SK-N-SH (cell line): ENCODE results near the gene SIPA1L2. TPM values are rescaled to one million over a fixed set of nuclear protein-coding genes. Genes with fewer than 3 reads are reported as not detected.

ENCODE experiments used
- CTCF ChIA-PET: fragments of 300-600, 350-600 bp; formaldehyde crosslinking; extraction: SDS; loops from one replicate; lab custom pipeline; 2021; lab: Yijun Ruan, JAX
- POLR2A ChIA-PET: fragments of 350-600 bp; sonication (Branson Sonifier 250); formaldehyde crosslinking; extraction: SDS; loops from one replicate; lab custom pipeline; 2020; ENCODE audit warnings: antibody characterized with exemption, inconsistent platforms; lab: Yijun Ruan, JAX
- DNase-seq: peaks from one replicate; pipeline ENCODE4 v3.0.0; 2012
- H2AFZ ChIP-seq: fragments of 200-600 bp; sonication (generic); 2 replicates; pipeline ENCODE4 v1.8.1; 2016; ENCODE audit warnings: antibody characterized with exemption, mild to moderate bottlenecking, low read depth
- H3F3A ChIP-seq: fragments of 200-600 bp; sonication (generic); replicated peaks from 2 replicates; pipeline ENCODE3; 2016; ENCODE audit warnings: antibody characterized with exemption, mild to moderate bottlenecking; ENCODE audit not compliant: insufficient read depth
- H3K27ac ChIP-seq, 2 experiments: fragments of 200-500 bp in 1 of 2; fragments of 200-600 bp in 1 of 2; sonication (Bioruptor generic) in 1 of 2; sonication (generic), shearing (Covaris generic) in 1 of 2; 2 replicates each; pipeline versions ENCODE4 v1.5.1 to v1.6.1; 2014 to 2016; ENCODE audit warnings: low read depth in 2 of 2, inconsistent platforms in 1 of 2, low read length in 1 of 2, mild to moderate bottlenecking in 1 of 2, mixed read lengths in 1 of 2
- H3K27me3 ChIP-seq: fragments of 200-600 bp; sonication (generic), shearing (Covaris generic); 2 replicates; pipeline ENCODE4 v1.6.1; 2016; ENCODE audit warnings: mixed run types; ENCODE audit not compliant: insufficient read depth
- H3K36me3 ChIP-seq, 2 experiments: fragments of 200-500 bp in 1 of 2; fragments of 200-600 bp in 1 of 2; sonication (Bioruptor generic) in 1 of 2; sonication (generic) in 1 of 2; replicated peaks in 1 of 2; 2 replicates each; pipeline versions ENCODE3 to v1.5.1; 2014 to 2016; ENCODE audit warnings: low read length in 1 of 2, mild to moderate bottlenecking in 1 of 2; ENCODE audit not compliant: insufficient read depth in 2 of 2, control insufficient read depth in 1 of 2
- H3K4me1 ChIP-seq, 2 experiments: fragments of 200-500 bp in 1 of 2; fragments of 200-600 bp in 1 of 2; sonication (Bioruptor generic) in 1 of 2; sonication (generic), shearing (Covaris generic) in 1 of 2; 2 replicates each; pipeline versions ENCODE4 v1.5.1 to v1.6.1; 2014 to 2016; ENCODE audit warnings: low read depth in 1 of 2, low read length in 1 of 2, mixed run types in 1 of 2; ENCODE audit not compliant: insufficient read depth in 2 of 2, control insufficient read depth in 1 of 2
- H3K4me2 ChIP-seq: fragments of 200-600 bp; sonication (generic), shearing (Covaris generic); 2 replicates; pipeline ENCODE4 v1.6.1; 2017; ENCODE audit warnings: mixed run types
- H3K4me3 ChIP-seq, 2 experiments: fragments of 200-500 bp in 1 of 2; fragments of 200-600 bp in 1 of 2; sonication (Bioruptor generic) in 1 of 2; sonication (generic), shearing (Covaris generic) in 1 of 2; 2 replicates each; pipeline versions ENCODE4 v1.5.1 to v1.8.1; 2014 to 2016; ENCODE audit warnings: low read depth in 2 of 2, inconsistent platforms in 1 of 2, low read length in 1 of 2, mild to moderate bottlenecking in 1 of 2, mixed read lengths in 1 of 2, moderate library complexity in 1 of 2
- H3K79me2 ChIP-seq: fragments of 200-600 bp; sonication (generic); 2 replicates; pipeline ENCODE4 v1.8.1; 2017; ENCODE audit warnings: mild to moderate bottlenecking; ENCODE audit not compliant: insufficient read depth
- H3K9ac ChIP-seq: fragments of 200-600 bp; sonication (generic); 2 replicates; pipeline ENCODE4 v1.6.1; 2017; ENCODE audit warnings: mixed run types
- H3K9me2 ChIP-seq: fragments of 200-600 bp; sonication (generic); 2 replicates; pipeline ENCODE4 v1.6.1; 2017; ENCODE audit warnings: mixed run types
- H3K9me3 ChIP-seq: fragments of 200-600 bp; sonication (generic); 2 replicates; pipeline ENCODE4 v1.6.1; 2017; ENCODE audit warnings: mixed run types, mild to moderate bottlenecking, moderate library complexity
- H4K20me1 ChIP-seq: fragments of 200-600 bp; sonication (generic); 2 replicates; pipeline ENCODE4 v1.6.1; 2017; ENCODE audit warnings: mild to moderate bottlenecking, mixed run types; ENCODE audit not compliant: insufficient read depth
- CHD2 ChIP-seq: fragments of 150-350 bp; IDR thresholded peaks from 2 replicates; pipeline ENCODE4 v1.6.1; 2018; ENCODE audit warnings: low read length; ENCODE audit not compliant: partially characterized antibody
- ELF1 ChIP-seq: IDR thresholded peaks from 2 replicates; pipeline ENCODE4 v1.4.0; 2012
- EP300 ChIP-seq, 2 experiments: IDR thresholded peaks; 2 replicates each; pipeline versions ENCODE4 v1.4.0 to v1.6.1; 2012; ENCODE audit warnings: borderline replicate concordance in 1 of 2, low read depth in 1 of 2, low read length in 1 of 2
- FOXJ3 ChIP-seq: sonication (generic); formaldehyde crosslinking; IDR thresholded peaks from 2 replicates; pipeline ENCODE4 v1.5.1; 2020; ENCODE audit warnings: mild to moderate bottlenecking, missing genetic modification reagents
- FOXM1 ChIP-seq: IDR thresholded peaks from 2 replicates; pipeline ENCODE4 v1.4.0; 2012; ENCODE audit warnings: low read depth, mild to moderate bottlenecking
- GABPA ChIP-seq: IDR thresholded peaks from 2 replicates; pipeline ENCODE4 v1.4.0; 2012; ENCODE audit warnings: low read depth, mild to moderate bottlenecking
- IRF3 ChIP-seq: fragments of 150-350 bp; IDR thresholded peaks from 2 replicates; pipeline ENCODE4 v1.6.1; 2016; ENCODE audit warnings: mild to moderate bottlenecking, low read depth, low read length
- JUND ChIP-seq: IDR thresholded peaks from 2 replicates; pipeline ENCODE4 v1.4.0; 2012
- NFIC ChIP-seq: IDR thresholded peaks from 2 replicates; pipeline ENCODE4 v1.4.0; 2012; ENCODE audit warnings: borderline replicate concordance
- PBX3 ChIP-seq: IDR thresholded peaks from 2 replicates; pipeline ENCODE4; 2012
- POLR2AphosphoS5 ChIP-seq: IDR thresholded peaks from 2 replicates; pipeline ENCODE4 v1.6.1; 2012; ENCODE audit warnings: low read depth, low read length
- RAD21 ChIP-seq: IDR thresholded peaks from 2 replicates; pipeline ENCODE4 v1.6.1; 2012; ENCODE audit warnings: mild to moderate bottlenecking, low read length
- RCOR1 ChIP-seq: fragments of 150-350 bp; IDR thresholded peaks from 2 replicates; pipeline ENCODE4 v1.6.1; 2017; ENCODE audit warnings: antibody characterized with exemption, low read length
- REST ChIP-seq: IDR thresholded peaks from 2 replicates; pipeline ENCODE4 v1.6.1; 2012; ENCODE audit warnings: mild to moderate bottlenecking, low read depth, low read length, moderate library complexity
- SIN3A ChIP-seq: IDR thresholded peaks from 2 replicates; pipeline ENCODE4 v1.6.1; 2012; ENCODE audit warnings: low read depth, mild to moderate bottlenecking, low read length, moderate library complexity, borderline replicate concordance
- SMC3 ChIP-seq: IDR thresholded peaks from 2 replicates; pipeline ENCODE4 v1.6.1; 2012; ENCODE audit warnings: low read depth, low read length, improper control_type of control experiment
- WGBS: methylation state at CpG from one replicate; pipeline ENCODE4 v1.1.6; 2017; ENCODE audit warnings: low lambda C conversion rate; 5-methylcytosine and 5-hydroxymethylcytosine counted together
- polyA plus RNA-seq, 3 experiments: library from polyadenylated mRNA; depleted of rRNA; stranded (reverse); fragments of >200 nt; gene quantifications; 2 replicates each; pipeline ENCODE4 v1.2.3, GENCODE V29; 2012

The SIPA1L2 gene
- polyA plus RNA-seq, 1 of the 3 experiments (the other 2 are of a cell fraction), result 0.48 TPM

- H3K4me2 ChIP-seq, result no peak overlapping the region
- no peaks in the 10 kb centered on the region for H3K79me2 ChIP-seq
- no peak overlapping the region; a peak in 1 of 4 replicates for H3K4me3 ChIP-seq
- POLR2A ChIA-PET, result interaction anchor here (0.5 kb wide), 1 partner anchor 489 kb away, joined by 6 read pairs; no protein-coding TSS in a partner anchor
- 66% methylated on average over 4 of the region's 4 CpGs for WGBS
- peaks cover 0 to 8% of the 10 kb centered on the region in 2 experiments; a peak in 2 of 4 replicates for H3K4me1 ChIP-seq
- H3K27me3 ChIP-seq, result peaks cover 9% of the 10 kb centered on the region; the same call in 1 of the 2 replicates
- no peaks in the 10 kb centered on the region for H3K9me3 ChIP-seq
- CTCF ChIA-PET, result interaction anchor here (0.6 to 4.4 kb wide), 24 partner anchors 9 to 871 kb away, joined by 3 to 49 read pairs (median 3); no protein-coding TSS in a partner anchor
- peaks cover 8% of the 10 kb centered on the region for H3F3A ChIP-seq
- no peak overlapping the region for H3K9ac ChIP-seq
- H2AFZ ChIP-seq, result no peak overlapping the region
- no peaks in the 10 kb centered on the region for H3K9me2 ChIP-seq
- H3K36me3 ChIP-seq, result no peaks in the 10 kb centered on the region
- no peaks in the 10 kb centered on the region for H4K20me1 ChIP-seq
- TF ChIP-seq IRF3 (no peak), SMC3 (peak; percentile 33), RAD21 (peak; percentile 68)
- TF ChIP-seq, all 33 proteins: peak for 2
- H3K27ac ChIP-seq, result no peak overlapping the region
- DNase-seq, result peak; percentile 44
Observed at GRCh38 chr1:232627645-232628334, 2.1 kb downstream of the SIPA1L2 start.

- H3K79me2 ChIP-seq, result no peaks in the 10 kb centered on the region
- H2AFZ ChIP-seq, result no peak overlapping the region
- peaks cover 8% of the 10 kb centered on the region for H3F3A ChIP-seq
- H3K9me3 ChIP-seq, result no peaks in the 10 kb centered on the region
- H3K27me3 ChIP-seq, result peaks cover 9% of the 10 kb centered on the region; the same call in 1 of the 2 replicates
- H4K20me1 ChIP-seq, result no peaks in the 10 kb centered on the region
- no peak for DNase-seq
- H3K9me2 ChIP-seq, result no peaks in the 10 kb centered on the region
- ChIA-PET CTCF (interaction anchor here (0.6 to 4.4 kb wide), 25 partner anchors 8 to 870 kb away, joined by 3 to 49 read pairs (median 3); no protein-coding TSS in a partner anchor), POLR2A (interaction anchor here (0.5 kb wide), 1 partner anchor 489 kb away, joined by 6 read pairs; no protein-coding TSS in a partner anchor)
- TF ChIP-seq FOXJ3 (no peak), SIN3A (no peak), NFIC (no peak), POLR2AphosphoS5 (no peak), REST (no peak), GABPA (no peak), EP300 (IDR thresholded peaks at IDR 0.05; ENCODE audit: borderline replicate concordance in 1 of 2, low read depth in 1 of 2, low read length in 1 of 2) (no peak), PBX3 (no peak), SMC3 (no peak), ELF1 (no peak), FOXM1 (no peak), JUND (no peak), CHD2 (no peak), RCOR1 (no peak)
- no peak overlapping the region for H3K4me2 ChIP-seq
- no peaks in the 10 kb centered on the region for H3K36me3 ChIP-seq
- H3K4me1 ChIP-seq, result peaks cover 0 to 11% of the 10 kb centered on the region in 2 experiments; a peak in 2 of 4 replicates
- 72% methylated on average over 4 of the region's 4 CpGs for WGBS
- no peak overlapping the region for H3K9ac ChIP-seq
- no peak overlapping the region for H3K4me3 ChIP-seq
- no peak overlapping the region for H3K27ac ChIP-seq
Observed at GRCh38 chr1:232627171-232627570, 2.8 kb downstream of the SIPA1L2 start.
